ENCODE data around the gene SRD5A1. TPM values are rescaled to one million over a fixed set of nuclear protein-coding genes. Genes with fewer than 3 reads are reported as not detected.

Gene SRD5A1
- total RNA-seq, 4 donors from 2014 or later = 0.29 to 71.2 (median 10.1) TPM

GRCh38 chr5:6723816-6724300 is 90.6 kb downstream of the SRD5A1 start:
- intact Hi-C loops (cut with DNase I; ENCODE audit: low total_unique reads) = no loop called here
- Histone ChIP-seq H3K9me3 (no peaks in the 10 kb centered on the region), H3K27ac (no peak overlapping the region), H3K27me3 (no peaks in the 10 kb centered on the region), H3K4me3 (no peak overlapping the region), H3K36me3 (no peaks in the 10 kb centered on the region), H3K4me1 (peaks cover 8 to 19% of the 10 kb centered on the region in 2 donors)
- no peak for DNase-seq
- TF ChIP-seq POLR2A (IDR thresholded peaks at IDR 0.05) = no peak
- TF ChIP-seq, protein P1, sequence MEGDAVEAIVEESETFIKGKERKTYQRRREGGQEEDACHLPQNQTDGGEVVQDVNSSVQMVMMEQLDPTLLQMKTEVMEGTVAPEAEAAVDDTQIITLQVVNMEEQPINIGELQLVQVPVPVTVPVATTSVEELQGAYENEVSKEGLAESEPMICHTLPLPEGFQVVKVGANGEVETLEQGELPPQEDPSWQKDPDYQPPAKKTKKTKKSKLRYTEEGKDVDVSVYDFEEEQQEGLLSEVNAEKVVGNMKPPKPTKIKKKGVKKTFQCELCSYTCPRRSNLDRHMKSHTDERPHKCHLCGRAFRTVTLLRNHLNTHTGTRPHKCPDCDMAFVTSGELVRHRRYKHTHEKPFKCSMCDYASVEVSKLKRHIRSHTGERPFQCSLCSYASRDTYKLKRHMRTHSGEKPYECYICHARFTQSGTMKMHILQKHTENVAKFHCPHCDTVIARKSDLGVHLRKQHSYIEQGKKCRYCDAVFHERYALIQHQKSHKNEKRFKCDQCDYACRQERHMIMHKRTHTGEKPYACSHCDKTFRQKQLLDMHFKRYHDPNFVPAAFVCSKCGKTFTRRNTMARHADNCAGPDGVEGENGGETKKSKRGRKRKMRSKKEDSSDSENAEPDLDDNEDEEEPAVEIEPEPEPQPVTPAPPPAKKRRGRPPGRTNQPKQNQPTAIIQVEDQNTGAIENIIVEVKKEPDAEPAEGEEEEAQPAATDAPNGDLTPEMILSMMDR (IDR thresholded peaks at IDR 0.05) = no peak

Other genes with a start within 250 kb of the SRD5A1 start
- gene UBE2QL1, start 184.6 kb upstream of the SRD5A1 start, total RNA-seq = under 1 TPM in 2 of 4 donors, not detected in 2; 0.34 to 0.90 TPM
- gene NSUN2, start 396 bp upstream of the SRD5A1 start, total RNA-seq = 10 to 100 TPM; 38.9 to 51.2 (median 50.6) TPM
- 10 to 100 TPM; 14.1 to 43.3 (median 27.2) TPM for gene TENT4A, start 80.0 kb downstream of the SRD5A1 start, total RNA-seq

Measured in uterus (tissue), 4 donors.